GM19035 (cell line): ENCODE data around the gene PAF1.
A peak's percentile ranks its signal among the peaks of the same experiment; 100 is the strongest.

Experiments used
- ATAC-seq: cut with Tn5 transposase; IDR thresholded peaks from one replicate; pipeline ENCODE4 v1.9.1; 2021; ENCODE audit not compliant: unreplicated experiment

The PAF1 gene

GRCh38 chr19:39390751-39391437 is at the start of gene PAF1, which contains the start of gene MED29:
TSS of gene PAF1 (minus strand) at chr19:39391106. CDS start at chr19:39390864, 242 bp downstream.
TSS of gene MED29 (plus strand) at chr19:39391378. CDS start at chr19:39391423, 45 bp downstream.
- peak; percentile 93 for ATAC-seq

DNA sequence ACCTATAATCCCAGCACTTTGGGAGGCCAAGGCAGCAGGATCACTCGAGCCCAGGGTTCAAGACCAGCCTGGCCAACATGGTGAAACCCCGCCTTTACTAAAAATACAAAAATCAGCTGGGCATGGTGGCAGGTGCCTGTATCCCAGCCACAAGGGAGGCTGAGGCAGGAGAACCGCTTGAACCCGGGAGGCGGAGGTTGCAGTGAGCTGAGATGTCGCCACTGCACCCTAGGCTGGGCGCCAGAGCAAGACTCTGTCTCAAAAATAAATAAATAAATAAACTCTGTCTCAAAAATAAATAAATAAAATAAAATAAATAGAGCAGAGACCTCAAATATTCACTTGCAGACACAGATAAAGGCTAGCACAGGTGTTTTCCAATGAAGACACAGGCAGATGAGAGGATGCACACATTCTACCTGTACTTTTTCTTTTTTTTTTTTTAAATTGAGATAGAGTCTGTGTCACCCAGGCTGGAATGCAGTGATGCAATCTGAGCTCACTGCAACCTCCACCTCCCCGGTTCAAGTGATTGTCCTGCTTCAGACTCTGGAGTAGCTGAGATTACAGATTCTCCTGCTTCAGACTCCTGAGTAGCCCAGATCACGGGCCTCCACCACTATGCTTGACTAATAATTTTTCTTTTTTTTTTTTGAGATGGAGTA is 47.5 kb upstream of the PAF1 start:
- ATAC-seq = no peak

DNA sequence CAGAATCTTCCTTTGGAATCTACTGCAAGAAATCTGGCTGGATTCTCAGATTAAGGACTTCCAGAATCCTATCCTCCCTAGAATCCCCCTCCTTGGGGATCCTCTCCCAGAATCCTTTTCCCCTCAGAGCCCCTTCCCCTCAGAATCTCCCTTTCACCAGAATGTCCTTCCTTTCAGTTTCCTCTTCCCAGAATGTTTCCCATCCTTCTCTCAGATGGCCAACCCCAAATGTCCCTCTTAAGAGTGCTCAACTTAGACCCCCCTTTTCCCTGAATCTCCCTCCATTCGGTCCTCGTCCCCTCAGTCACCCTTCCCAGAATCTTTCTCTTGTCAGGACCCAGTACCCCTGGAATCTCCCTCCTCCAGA is 45.4 kb upstream of the PAF1 start:
- no peak for ATAC-seq

- ATAC-seq = peak; percentile 81
Observed at GRCh38 chr19:39435499-39436349, 44.8 kb upstream of the PAF1 start, which contains the start of gene RPS16. TSS of gene RPS16 (minus strand) at chr19:39435949. CDS start at chr19:39435895, 54 bp downstream.

DNA sequence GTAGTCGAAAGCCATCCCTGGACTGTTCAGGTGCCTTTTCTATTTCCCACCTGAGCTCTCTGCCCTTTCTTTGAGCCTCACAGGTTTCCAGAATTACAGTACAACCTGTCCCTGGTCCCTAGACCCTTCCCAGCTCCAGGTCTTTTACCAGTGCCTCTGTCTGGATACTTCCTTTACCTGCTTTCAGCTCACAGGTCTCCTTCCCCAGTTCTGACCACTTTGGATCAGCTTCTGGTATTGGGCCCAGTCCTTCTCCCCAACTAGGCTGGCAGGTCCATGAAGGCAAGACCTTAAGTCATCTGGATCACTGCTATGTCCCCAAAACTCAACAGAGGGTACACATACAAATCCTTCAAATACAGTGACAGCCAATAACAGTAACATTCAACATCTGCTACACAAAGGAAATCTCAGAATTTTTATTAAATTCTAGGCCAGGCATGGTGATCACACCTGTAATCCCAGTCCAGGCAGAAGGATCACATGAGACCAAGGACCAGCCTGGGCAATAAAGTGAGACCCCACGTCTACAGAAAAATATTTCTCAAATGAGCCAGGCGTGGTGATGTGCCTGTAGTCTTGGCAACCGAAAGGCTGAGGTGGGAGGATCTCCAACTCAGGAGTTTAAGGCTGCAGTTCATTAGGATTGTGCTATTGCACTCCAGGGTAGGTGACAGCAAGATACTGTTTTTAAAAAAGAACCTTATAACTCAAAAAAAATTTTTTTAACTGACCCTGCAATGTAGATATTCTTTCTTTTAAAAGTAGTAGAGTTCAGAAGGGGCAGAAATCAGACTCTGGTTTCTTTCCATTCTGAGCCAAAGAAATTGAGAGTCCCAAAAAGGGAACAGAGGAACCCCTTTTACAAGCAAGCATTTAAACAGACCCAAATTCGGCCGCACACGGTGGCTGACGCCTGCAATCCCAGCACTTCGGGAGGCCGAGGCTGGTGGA is 43.5 kb upstream of the PAF1 start:
- ATAC-seq = no peak

- ATAC-seq = no peak
Observed at GRCh38 chr19:39433480-39434079, 42.7 kb upstream of the PAF1 start.

GRCh38 chr19:39432677-39433025 is 41.7 kb upstream of the PAF1 start:
- ATAC-seq = no peak

DNA sequence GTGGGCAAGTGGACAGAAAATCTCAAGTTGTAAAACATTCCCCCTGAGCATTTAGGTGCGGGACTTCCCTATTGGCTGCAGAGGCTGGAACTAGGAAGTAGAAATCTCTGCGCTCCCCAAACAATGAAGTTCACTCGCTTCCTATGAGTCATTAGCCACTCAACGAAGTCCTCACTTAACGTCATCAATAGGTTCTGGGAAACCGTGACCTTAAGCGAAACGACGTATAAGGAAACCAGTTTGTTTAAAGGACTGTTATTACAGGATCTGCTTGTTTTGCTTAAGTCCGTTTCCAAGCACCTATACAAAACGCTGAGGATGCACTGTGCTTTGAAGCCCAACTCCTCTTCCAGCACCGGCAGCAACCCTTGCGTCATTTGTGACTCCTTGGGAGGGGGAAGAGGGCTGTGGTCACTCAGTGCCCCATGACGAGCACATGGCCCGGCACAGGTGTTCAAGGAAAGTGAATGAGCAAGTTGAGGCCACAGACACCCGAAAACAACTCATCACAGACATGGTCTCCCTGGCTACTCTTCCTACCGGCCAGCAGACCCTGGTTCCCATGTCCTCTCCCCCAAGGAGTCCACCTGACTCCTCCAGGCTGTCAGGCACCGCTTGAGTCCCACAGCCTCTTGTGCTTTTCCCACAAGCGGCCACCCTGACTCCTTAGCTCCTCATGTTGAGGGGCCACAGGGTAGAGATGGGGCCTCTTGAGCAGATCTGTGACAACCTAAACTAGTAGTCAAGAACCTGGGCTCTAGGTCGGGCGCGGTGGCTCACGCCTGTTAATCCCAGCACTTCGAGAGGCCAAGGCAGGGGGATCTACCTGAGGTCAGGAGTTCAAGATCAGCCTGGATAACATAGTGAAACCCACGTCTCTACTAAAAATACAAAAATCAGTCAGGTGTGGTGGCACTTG is 40.0 kb upstream of the PAF1 start:
- ATAC-seq = peak; percentile 46

DNA sequence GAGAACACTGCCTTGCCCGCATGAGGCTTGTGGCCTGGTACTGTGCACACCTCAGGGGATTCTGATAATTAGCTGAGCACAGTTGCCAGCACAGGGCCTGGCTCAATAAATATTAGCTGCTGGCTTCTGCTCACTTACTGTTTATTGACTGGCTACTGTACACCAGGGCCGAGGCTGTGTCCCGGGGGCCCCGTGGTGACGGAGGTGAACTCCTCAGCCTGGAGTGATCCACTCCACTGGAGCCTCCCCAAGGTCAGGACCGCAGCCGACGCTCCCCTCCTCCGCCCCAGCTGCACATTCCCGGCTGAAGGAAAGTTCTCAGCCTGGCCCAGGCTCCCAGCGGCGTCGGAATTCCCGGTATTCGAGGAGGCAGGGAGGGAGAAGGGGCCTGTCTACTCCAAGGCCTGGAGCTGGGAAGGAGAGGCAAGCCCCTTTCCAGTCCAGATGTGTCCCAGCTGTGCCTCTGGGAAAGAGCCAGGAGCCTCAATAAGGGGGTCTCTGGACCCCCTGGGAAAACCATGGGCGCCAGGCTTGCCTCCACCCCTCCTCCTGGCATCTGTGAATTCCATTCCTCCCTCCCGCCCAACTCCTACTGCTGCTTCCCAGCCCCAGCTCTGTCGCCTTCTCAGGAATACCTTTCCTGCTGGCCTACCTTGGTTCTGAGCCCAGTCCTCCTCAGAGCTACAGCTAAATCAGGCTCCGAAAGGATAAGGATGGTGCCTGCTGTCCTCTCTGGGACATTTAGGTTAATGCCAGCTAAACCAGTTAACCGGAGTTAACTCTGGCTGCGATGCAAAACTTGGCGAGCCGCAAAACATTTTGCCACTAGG is 37.6 kb upstream of the PAF1 start:
- no peak for ATAC-seq

- ATAC-seq = no peak
Observed at GRCh38 chr19:39427707-39428106, 36.8 kb upstream of the PAF1 start.

DNA sequence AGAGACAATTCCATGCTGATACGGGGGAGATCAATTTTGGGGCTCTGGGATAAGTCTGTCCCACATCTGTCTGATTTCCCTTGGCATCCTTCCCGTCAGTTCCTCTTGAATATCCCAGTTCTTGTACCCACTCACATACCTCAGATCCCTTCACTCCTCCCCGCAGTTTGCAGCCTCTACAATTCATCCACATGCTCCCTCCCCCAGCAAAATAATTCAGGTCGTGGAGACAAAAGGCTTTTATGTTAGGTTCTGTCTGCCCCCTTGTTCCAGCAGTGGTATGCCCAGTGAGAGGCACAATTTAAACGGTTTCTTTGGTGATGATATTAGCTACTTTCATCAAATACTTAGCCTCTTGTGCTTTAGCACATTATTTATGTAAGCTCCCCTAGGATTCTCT is 35.3 kb upstream of the PAF1 start:
- no peak for ATAC-seq

GRCh38 chr19:39425744-39426143 is 34.8 kb upstream of the PAF1 start:
- ATAC-seq = no peak

- ATAC-seq = no peak
Observed at GRCh38 chr19:39424934-39425333, 34.0 kb upstream of the PAF1 start.

- no peak for ATAC-seq
Observed at GRCh38 chr19:39423258-39424086, 32.6 kb upstream of the PAF1 start.

DNA sequence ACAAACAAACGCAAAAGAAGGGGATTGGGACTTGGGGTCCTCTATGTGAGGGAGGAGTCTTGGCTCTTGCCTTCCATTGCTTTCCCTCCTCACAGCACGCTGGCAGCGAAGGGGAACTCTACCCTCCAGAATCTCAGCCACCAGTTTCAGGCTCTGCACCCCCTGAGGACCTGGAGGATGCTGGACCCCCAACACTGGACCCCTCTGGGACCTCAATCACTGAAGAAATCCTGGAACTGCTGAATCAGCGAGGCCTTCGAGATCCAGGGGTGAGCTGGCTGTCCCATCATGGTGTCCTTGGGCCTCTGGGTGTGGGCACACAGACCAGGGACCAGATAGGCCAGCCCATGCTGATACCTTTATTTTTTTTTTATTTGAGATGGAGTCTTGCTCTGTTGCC is 31.1 kb upstream of the PAF1 start:
- ATAC-seq = no peak

GRCh38 chr19:39420769-39421168 is 29.9 kb upstream of the PAF1 start:
- ATAC-seq = no peak

DNA sequence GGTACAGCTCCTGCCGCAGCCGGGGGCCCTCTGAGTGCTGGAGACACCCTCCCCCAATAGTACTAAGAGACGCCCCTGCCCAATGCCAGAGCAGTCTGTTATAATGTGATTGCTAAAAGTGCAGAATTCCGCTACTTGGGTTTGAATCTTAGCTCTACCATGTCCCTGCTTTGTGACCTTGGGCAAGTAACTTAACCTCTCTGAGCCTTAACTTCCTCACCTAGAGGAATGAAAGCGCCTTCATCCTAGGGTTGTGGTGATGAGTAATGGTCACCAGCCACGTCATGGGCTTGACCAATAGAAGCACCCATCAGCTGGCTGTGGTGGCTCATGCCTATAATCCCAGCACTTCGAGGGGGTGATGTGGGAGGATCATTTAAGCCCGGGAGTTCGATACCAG is 28.1 kb upstream of the PAF1 start:
- no peak for ATAC-seq
